ENCODE results near the gene AGGF1.
"Not testable (repeated sequence)": the region's sequence is repeated elsewhere in the genome, so short reads cannot be mapped to it uniquely, and the experiment has no call there.

AGGF1 gene

GRCh38 chr5:77101298-77101697 lies 71.1 kb downstream of the AGGF1 start:
- no peak for TF ChIP-seq CTCF (conservative IDR thresholded peaks at IDR 0.05)

GRCh38 chr5:77102549-77102948 lies 72.3 kb downstream of the AGGF1 start:
- H3K27ac ChIP-seq: no peak overlapping the region
- TF ChIP-seq CTCF (conservative IDR thresholded peaks at IDR 0.05): no peak

More at GRCh38 chr5:77101298-77101697, 71.1 kb downstream of the AGGF1 start:
- no peak overlapping the region for H3K27ac ChIP-seq

DNA sequence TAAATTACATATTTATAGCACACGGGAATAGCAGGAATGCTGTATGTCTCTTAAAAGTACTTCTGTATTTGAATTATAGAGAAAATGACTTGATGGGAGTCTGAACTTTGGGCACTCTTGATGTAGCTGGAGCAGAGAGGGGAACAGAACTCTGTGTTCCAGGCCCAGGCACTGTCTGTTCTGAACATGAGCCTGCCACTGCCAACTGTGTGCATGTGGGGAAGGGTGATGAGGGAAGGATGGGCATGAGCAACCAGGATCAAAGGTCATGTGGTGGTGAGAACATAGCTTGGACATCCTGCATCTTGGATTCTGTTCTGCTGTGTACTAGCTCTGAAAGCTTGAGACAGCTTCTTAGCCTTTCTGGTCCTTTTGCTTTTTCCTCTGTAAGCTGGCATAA lies 73.3 kb downstream of the AGGF1 start:
- no peak for TF ChIP-seq CTCF (conservative IDR thresholded peaks at IDR 0.05)
- no peak overlapping the region for H3K27ac ChIP-seq

DNA sequence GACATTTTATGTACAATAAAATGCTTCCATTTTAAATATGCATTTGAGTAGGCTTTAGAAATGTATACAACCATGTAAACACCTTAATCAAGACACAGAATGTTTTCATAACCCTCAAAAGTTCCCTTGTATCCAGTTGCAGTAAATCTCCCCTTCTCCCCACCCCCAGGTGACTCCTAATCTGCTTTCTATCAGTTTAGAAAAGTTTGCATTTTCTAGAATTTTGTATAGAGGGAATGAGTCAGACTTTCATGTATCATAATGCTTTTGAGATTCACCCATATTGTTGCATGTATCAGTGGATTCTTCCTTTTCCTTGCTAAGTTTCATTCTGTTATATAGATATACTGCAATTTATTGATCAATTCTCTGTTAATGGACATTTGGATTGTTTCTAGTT lies 74.6 kb downstream of the AGGF1 start:
- no peak for TF ChIP-seq CTCF (conservative IDR thresholded peaks at IDR 0.05)

GRCh38 chr5:77107035-77107434 lies 76.8 kb downstream of the AGGF1 start:
- not testable (repeated sequence) for H3K27ac ChIP-seq

More for the DNA sequence above, 74.6 kb downstream of the AGGF1 start:
- H3K27ac ChIP-seq: no peak overlapping the region
